HepG2 (cell line): ENCODE data around the gene CPOX. TPM values are rescaled to one million over a fixed set of nuclear protein-coding genes. Genes with fewer than 3 reads are reported as not detected.

ENCODE experiments used
- ADNP ChIP-seq: sonication (generic); formaldehyde crosslinking; IDR thresholded peaks from 2 replicates; pipeline ENCODE4 v1.4.0; 2020; ENCODE audit warnings: missing genetic modification reagents
- BCL6 ChIP-seq: IDR thresholded peaks from 2 replicates; pipeline ENCODE4 v1.6.1; 2016; ENCODE audit warnings: missing genetic modification reagents, missing compliant biosample characterization
- CAMTA2 ChIP-seq: sonication (generic); formaldehyde crosslinking; IDR thresholded peaks from 2 replicates; pipeline ENCODE4 v1.4.0; 2020; ENCODE audit warnings: mild to moderate bottlenecking, missing genetic modification reagents, borderline replicate concordance
- ELF3 ChIP-seq: IDR thresholded peaks from 2 replicates; pipeline ENCODE4 v1.6.1; 2016; ENCODE audit warnings: missing genetic modification reagents, missing compliant biosample characterization
- FOSL1 ChIP-seq: sonication (generic); formaldehyde crosslinking; IDR thresholded peaks from 2 replicates; pipeline ENCODE4 v1.9.0; 2021; ENCODE audit warnings: missing genetic modification reagents, borderline replicate concordance
- FOXC1 ChIP-seq: sonication (generic); formaldehyde crosslinking; IDR thresholded peaks from 2 replicates; pipeline ENCODE4 v1.8.0; 2022; ENCODE audit warnings: mild to moderate bottlenecking, missing genetic modification reagents, borderline replicate concordance
- HBP1 ChIP-seq: IDR thresholded peaks from 2 replicates; pipeline ENCODE4 v1.6.1; 2016; ENCODE audit warnings: low read depth, control low read depth
- HMGA1 ChIP-seq: sonication (generic); formaldehyde crosslinking; conservative IDR thresholded peaks from 2 replicates; pipeline ENCODE4 v1.4.0; 2020; ENCODE audit warnings: missing genetic modification reagents
- IRX3 ChIP-seq: sonication (generic); formaldehyde crosslinking; IDR thresholded peaks from 2 replicates; pipeline ENCODE4 v1.8.1; 2023; ENCODE audit warnings: mild to moderate bottlenecking, low read depth, missing genetic modification reagents, borderline replicate concordance
- KDM2A ChIP-seq: sonication (generic); formaldehyde crosslinking; IDR thresholded peaks from 2 replicates; pipeline ENCODE4 v1.4.0; 2020; ENCODE audit warnings: low read depth, missing genetic modification reagents, borderline replicate concordance
- MATR3 ChIP-seq: sonication (generic); formaldehyde crosslinking; IDR thresholded peaks from 2 replicates; pipeline ENCODE4 v1.4.0; 2020; ENCODE audit warnings: missing genetic modification reagents
- MEF2D ChIP-seq: sonication (generic); formaldehyde crosslinking; IDR thresholded peaks from 2 replicates; pipeline ENCODE4 v1.5.1; 2020; ENCODE audit warnings: mild to moderate bottlenecking, missing genetic modification reagents
- MLX ChIP-seq: IDR thresholded peaks from 2 replicates; pipeline ENCODE4 v1.6.1; 2016
- MTERF4 ChIP-seq: sonication (generic); formaldehyde crosslinking; IDR thresholded peaks from 2 replicates; pipeline ENCODE4 v1.8.0; 2023; ENCODE audit warnings: mild to moderate bottlenecking, missing genetic modification reagents
- NCOA5 ChIP-seq: sonication (generic); formaldehyde crosslinking; IDR thresholded peaks from 2 replicates; pipeline ENCODE4 v1.4.0; 2020; ENCODE audit warnings: missing genetic modification reagents
- NFE2L1 ChIP-seq: sonication (generic); formaldehyde crosslinking; IDR thresholded peaks from 2 replicates; pipeline ENCODE4 v1.4.0; 2020; ENCODE audit warnings: missing genetic modification reagents, mild to moderate bottlenecking, borderline replicate concordance
- RARG ChIP-seq: sonication (generic); formaldehyde crosslinking; IDR thresholded peaks from 2 replicates; pipeline ENCODE4 v1.4.0; 2020; ENCODE audit warnings: low read depth, mild to moderate bottlenecking, missing genetic modification reagents
- SP1 ChIP-seq, 2 experiments: fragments of 450-650 bp in 1 of 2; sonication (generic) in 1 of 2; formaldehyde crosslinking in 1 of 2; IDR thresholded peaks; 2 replicates each; pipeline versions ENCODE4 v1.4.0 to v1.6.1; 2016 to 2020; ENCODE audit warnings: missing genetic modification reagents in 1 of 2
- ZNF414 ChIP-seq: sonication (generic); formaldehyde crosslinking; IDR thresholded peaks from 2 replicates; pipeline ENCODE4 v1.5.0; 2020; ENCODE audit warnings: missing genetic modification reagents
- ZNF484 ChIP-seq: sonication (generic); formaldehyde crosslinking; IDR thresholded peaks from 2 replicates; pipeline ENCODE4 v1.5.1; 2020; ENCODE audit warnings: mild to moderate bottlenecking, low read depth, missing genetic modification reagents, borderline replicate concordance
- ZNF503 ChIP-seq: sonication (generic); formaldehyde crosslinking; IDR thresholded peaks from 2 replicates; pipeline ENCODE4 v1.4.0; 2020; ENCODE audit warnings: missing genetic modification reagents
- ZNF543 ChIP-seq: sonication (generic); formaldehyde crosslinking; IDR thresholded peaks from 2 replicates; pipeline ENCODE4 v1.4.0; 2020; ENCODE audit warnings: mild to moderate bottlenecking, missing genetic modification reagents
- ZNF589 ChIP-seq: sonication (generic); formaldehyde crosslinking; conservative IDR thresholded peaks from 2 replicates; pipeline ENCODE4 v1.8.0; 2022; ENCODE audit warnings: mild to moderate bottlenecking, moderate library complexity, missing genetic modification reagents
- ZNF792 ChIP-seq: IDR thresholded peaks from 2 replicates; pipeline ENCODE4 v1.6.1; 2016
- polyA plus RNA-seq, 8 experiments: library from polyadenylated mRNA; depleted of rRNA in 3 of 8; stranded (reverse) in 7 of 8; unstranded in 1 of 8; fragments of >200 nt; fragmentation: Illumina TruSeq in 4 of 8; extraction: Trizol in 4 of 8; gene quantifications; 2 replicates each; pipeline versions ENCODE4 v1.2.1 to v1.2.3, GENCODE V29; 2011 to 2016; ENCODE audit warnings: low read depth in 4 of 8, missing spikeins in 1 of 8, mixed read lengths in 1 of 8; ENCODE audit not compliant: insufficient read depth in 1 of 8
- total RNA-seq, 5 experiments: library from RNA; depleted of rRNA; stranded (reverse); fragments of >200 nt; fragmentation: Illumina TruSeq; extraction: Trizol; gene quantifications; 2 replicates each; pipeline ENCODE4 v1.2.3, GENCODE V29; 2016; ENCODE audit warnings: low read depth in 1 of 5

CPOX gene
- total and polyA plus RNA-seq, 2 of the 13 experiments (the other 11 are each of a cell fraction or from before 2014, with no cell fraction given) = 34.2 to 37.2 TPM

- peak; percentile 72 for TF ChIP-seq ZNF503 (CRISPR knock-in tag)
- no peak for TF ChIP-seq IRX3
- no peak for TF ChIP-seq ZNF484 (CRISPR knock-in tag)
- peak; percentile 36; the same call in 1 of the 2 replicates for TF ChIP-seq ZNF792 (CRISPR knock-in tag)
- no peak for TF ChIP-seq HBP1 (CRISPR knock-in tag)
- peak; percentile 40; the same call in 1 of the 2 replicates for TF ChIP-seq MTERF4 (CRISPR knock-in tag)
- TF ChIP-seq MLX (CRISPR knock-in tag) = peak; percentile 27; the same call in 1 of the 2 replicates
- TF ChIP-seq ZNF543 = no peak
- no peak for TF ChIP-seq HMGA1 (CRISPR knock-in tag)
- no peak for TF ChIP-seq RARG
- no peak for TF ChIP-seq NFE2L1
- TF ChIP-seq ZNF414 (CRISPR knock-in tag) = 0 out of 2 replicates have a peak, but pooled peaks have one; percentile 63
- TF ChIP-seq CAMTA2 (CRISPR knock-in tag) = no peak
- TF ChIP-seq ELF3 (CRISPR knock-in tag) = no peak; the same call in 1 of the 2 replicates
- TF ChIP-seq FOSL1 (CRISPR knock-in tag) = no peak
- no peak for TF ChIP-seq SP1 (IDR thresholded peaks at IDR 0.05)
- TF ChIP-seq SP1 (CRISPR knock-in tag; IDR thresholded peaks at IDR 0.05) = peak; percentile 47; the same call in 1 of the 2 replicates
- TF ChIP-seq BCL6 (CRISPR knock-in tag) = peak; percentile 42; the same call in 1 of the 2 replicates
- TF ChIP-seq KDM2A (CRISPR knock-in tag) = peak; percentile 81
- TF ChIP-seq ADNP (CRISPR knock-in tag) = no peak
- no peak for TF ChIP-seq MEF2D (CRISPR knock-in tag)
- TF ChIP-seq FOXC1 (CRISPR knock-in tag) = peak; percentile 53
- TF ChIP-seq MATR3 (CRISPR knock-in tag) = no peak
- no peak for TF ChIP-seq NCOA5 (CRISPR knock-in tag)
- TF ChIP-seq ZNF589 (CRISPR knock-in tag) = no peak; the same call in 1 of the 2 replicates
These were observed at the start of gene CPOX (continued) for GRCh38 chr3:98593046-98593936.
